Activated CD4-positive, alpha-beta T cell treated with anti-CD3 and anti-CD28 coated beads for 48 hours (primary cell): ENCODE results near the gene DUOX1.
"Not testable (repeated sequence)": the region's sequence is repeated elsewhere in the genome, so short reads cannot be mapped to it uniquely, and the experiment has no call there.

Source experiments
- DNase-seq: peaks from one replicate; pipeline ENCODE4 v3.0.0-alpha.2; 2020

Gene DUOX1

GRCh38 chr15:45121706-45122417, 7.9 kb upstream of the DUOX1 start:
- no peak for DNase-seq

GRCh38 chr15:45122719-45123118, 7.1 kb upstream of the DUOX1 start:
- no peak for DNase-seq

GRCh38 chr15:45123397-45123796, 6.4 kb upstream of the DUOX1 start:
- no peak for DNase-seq

- peak; percentile 51 for DNase-seq
These were observed 3.1 kb upstream of the DUOX1 start for GRCh38 chr15:45126535-45127158.

GRCh38 chr15:45128971-45129639, 689 bp upstream of the DUOX1 start:
- no peak for DNase-seq

- no peak for DNase-seq
These were observed 652 bp downstream of the DUOX1 start for GRCh38 chr15:45130291-45131000.

GRCh38 chr15:45131510-45131909, 1.7 kb downstream of the DUOX1 start:
- DNase-seq = no peak

GRCh38 chr15:45132844-45133560, 3.2 kb downstream of the DUOX1 start:
- DNase-seq = no peak

GRCh38 chr15:45133561-45133920, 3.7 kb downstream of the DUOX1 start:
- DNase-seq = no peak

- DNase-seq = no peak
These were observed 4.3 kb downstream of the DUOX1 start for GRCh38 chr15:45134046-45134445.

GRCh38 chr15:45134682-45135604, 5.1 kb downstream of the DUOX1 start:
- DNase-seq = no peak

GRCh38 chr15:45135705-45136377, 6.0 kb downstream of the DUOX1 start:
- not testable (repeated sequence) for DNase-seq

- no peak for DNase-seq
These were observed 6.6 kb downstream of the DUOX1 start for GRCh38 chr15:45136378-45136764.

- no peak for DNase-seq
These were observed 7.9 kb downstream of the DUOX1 start for GRCh38 chr15:45137703-45138102.

GRCh38 chr15:45138814-45139765, 9.3 kb downstream of the DUOX1 start:
- no peak for DNase-seq

- DNase-seq = no peak
These were observed 10.0 kb downstream of the DUOX1 start for GRCh38 chr15:45139770-45140169.

- DNase-seq = no peak
These were observed 10.9 kb downstream of the DUOX1 start for GRCh38 chr15:45140557-45141250.

- DNase-seq = no peak
These were observed 11.6 kb downstream of the DUOX1 start for GRCh38 chr15:45141386-45141785.

GRCh38 chr15:45143056-45143455, 13.3 kb downstream of the DUOX1 start:
- DNase-seq = no peak
